CD4-positive, CD25-positive, alpha-beta regulatory T cell (primary cell): ENCODE data around the gene SLC17A9. TPM values are rescaled to one million over a fixed set of nuclear protein-coding genes. Genes with fewer than 3 reads are reported as not detected.
A peak's percentile ranks its signal among the peaks of the same experiment; 100 is the strongest.

ENCODE experiments used
- ATAC-seq, 2 donors: fragments of 150-1000 bp; cut with Tn5 transposase; one replicate each; pipeline ENCODE4 v1.10.0; 2021; ENCODE audit warnings: low read depth in 2 of 2, moderate number of reproducible peaks in 2 of 2, moderate library complexity in 1 of 2
- DNase-seq, 3 donors: peaks; one replicate each; pipeline versions ENCODE4 v3.0.0 to v3.0.0-alpha.2; 2012 to 2022; ENCODE audit warnings: mixed read lengths in 1 of 3
- H3K27ac ChIP-seq: one replicate; pipeline ENCODE4 v1.7.0; 2013; ENCODE audit warnings: mild to moderate bottlenecking, low read length; ENCODE audit not compliant: insufficient read depth, poor library complexity, severe bottlenecking
- H3K27me3 ChIP-seq: one replicate; pipeline ENCODE4 v1.7.0; 2013; ENCODE audit warnings: low read length; ENCODE audit not compliant: control insufficient read depth, insufficient read depth
- H3K36me3 ChIP-seq: one replicate; pipeline ENCODE4 v1.7.0; 2013; ENCODE audit warnings: mild to moderate bottlenecking, low read length, moderate library complexity; ENCODE audit not compliant: control insufficient read depth, insufficient read depth
- H3K4me1 ChIP-seq: 2 replicates; pipeline ENCODE4 v1.7.0; 2013; ENCODE audit warnings: mild to moderate bottlenecking, low read length; ENCODE audit not compliant: insufficient read depth, control insufficient read depth, poor library complexity, severe bottlenecking
- H3K4me3 ChIP-seq: one replicate; pipeline ENCODE4 v1.7.0; 2013; ENCODE audit warnings: low read depth, mild to moderate bottlenecking, low read length, moderate library complexity
- H3K9me3 ChIP-seq, 2 experiments: 1 replicate in 1 of 2; 2 replicates in 1 of 2; pipeline ENCODE4 v1.7.0; 2013; ENCODE audit warnings: low read length in 2 of 2, mild to moderate bottlenecking in 1 of 2, moderate library complexity in 1 of 2; ENCODE audit not compliant: control insufficient read depth in 2 of 2
- H3K27ac Mint-ChIP-seq, 3 donors: one replicate each; pipeline ENCODE4 v1.8.0; 2020 to 2022; ENCODE audit warnings: mild to moderate bottlenecking in 3 of 3, mixed read lengths in 3 of 3, moderate library complexity in 2 of 3
- H3K27me3 Mint-ChIP-seq: one replicate; pipeline ENCODE4 v1.8.0; 2022; ENCODE audit warnings: mild to moderate bottlenecking, mixed read lengths
- H3K36me3 Mint-ChIP-seq: one replicate; pipeline ENCODE4 v1.8.0; 2020; ENCODE audit warnings: mixed read lengths
- H3K4me1 Mint-ChIP-seq, 4 donors: one replicate each; pipeline ENCODE4 v1.8.0; 2020 to 2022; ENCODE audit warnings: mixed read lengths in 4 of 4, mild to moderate bottlenecking in 1 of 4
- H3K4me3 Mint-ChIP-seq, 4 donors: one replicate each; pipeline ENCODE4 v1.8.0; 2020 to 2022; ENCODE audit warnings: mild to moderate bottlenecking in 4 of 4, mixed read lengths in 4 of 4, moderate library complexity in 3 of 4
- H3K9me3 Mint-ChIP-seq, 7 donors: one replicate each; pipeline ENCODE4 v1.8.0; 2020 to 2022; ENCODE audit warnings: mixed read lengths in 7 of 7, mild to moderate bottlenecking in 3 of 7, moderate library complexity in 2 of 7
- polyA plus RNA-seq, 4 donors: library from polyadenylated mRNA; unstranded; fragments of 300-500 nt; fragmentation: Illumina TruSeq; gene quantifications; one replicate each; pipeline ENCODE4 v1.2.3, GENCODE V29; 2021
- total RNA-seq: library from RNA; stranded (reverse); gene quantifications from one replicate; pipeline ENCODE4 v1.2.3, GENCODE V29; 2022

SLC17A9 gene
- total and polyA plus RNA-seq, 5 donors from 2014 or later: 0.06 to 4.1 (median 0.33) TPM; not detected in 1

GRCh38 chr20:62978561-62978943 is 26.0 kb downstream of the SLC17A9 start:
- DNase-seq (no peak), ATAC-seq (no peak)
- Mint-ChIP-seq H3K9me3 (no peaks in the 10 kb centered on the region), H3K4me3 (peak overlapping the region in 1 of 4 donors; percentile 92), H3K4me1 (peaks cover 5 to 40% (median 23%) of the 10 kb centered on the region in 4 donors), H3K27ac (peak overlapping the region in 2 of 3 donors; percentile 85 to 87), H3K27me3 (peaks cover 66% of the 10 kb centered on the region), H3K36me3 (no peaks in the 10 kb centered on the region)
- Histone ChIP-seq H3K9me3 (no peaks in the 10 kb centered on the region), H3K27ac (no peak overlapping the region), H3K4me1 (peaks cover 44% of the 10 kb centered on the region), H3K36me3 (no peaks in the 10 kb centered on the region), H3K4me3 (no peak overlapping the region), H3K27me3 (peaks cover 21% of the 10 kb centered on the region)

- no peaks in the 10 kb centered on the region for H3K9me3 ChIP-seq
- Mint-ChIP-seq H3K9me3 (no peaks in the 10 kb centered on the region), H3K4me3 (peak overlapping the region in 2 of 4 donors; percentile 52 to 53), H3K4me1 (peaks cover 5 to 37% (median 21%) of the 10 kb centered on the region in 4 donors), H3K27me3 (peaks cover 68% of the 10 kb centered on the region), H3K36me3 (no peaks in the 10 kb centered on the region), H3K27ac (no peak overlapping the region)
- peaks cover 21% of the 10 kb centered on the region for H3K27me3 ChIP-seq
- no peak overlapping the region for H3K4me3 ChIP-seq
- ATAC-seq (no peak), DNase-seq (no peak)
- peaks cover 44% of the 10 kb centered on the region for H3K4me1 ChIP-seq
- no peaks in the 10 kb centered on the region for H3K36me3 ChIP-seq
- no peak overlapping the region for H3K27ac ChIP-seq
Observed at GRCh38 chr20:62979310-62979709, 26.8 kb downstream of the SLC17A9 start.

GRCh38 chr20:62979876-62980373 is 27.4 kb downstream of the SLC17A9 start:
- peaks cover 5 to 37% (median 20%) of the 10 kb centered on the region in 4 donors for H3K4me1 Mint-ChIP-seq
- Histone ChIP-seq H3K36me3 (no peaks in the 10 kb centered on the region), H3K9me3 (no peaks in the 10 kb centered on the region), H3K4me3 (no peak overlapping the region), H3K4me1 (peaks cover 44% of the 10 kb centered on the region), H3K27ac (no peak overlapping the region), H3K27me3 (peaks cover 17% of the 10 kb centered on the region)
- H3K27me3 Mint-ChIP-seq: peaks cover 66% of the 10 kb centered on the region
- H3K27ac Mint-ChIP-seq: no peak overlapping the region
- DNase-seq (no peak), ATAC-seq (no peak)
- peak overlapping the region in 1 of 4 donors; percentile 53 for H3K4me3 Mint-ChIP-seq
- H3K9me3 Mint-ChIP-seq: no peaks in the 10 kb centered on the region
- H3K36me3 Mint-ChIP-seq: no peaks in the 10 kb centered on the region

- Mint-ChIP-seq H3K4me1 (peaks cover 5 to 37% (median 20%) of the 10 kb centered on the region in 4 donors), H3K36me3 (no peaks in the 10 kb centered on the region), H3K4me3 (no peak overlapping the region), H3K9me3 (no peaks in the 10 kb centered on the region), H3K27ac (no peak overlapping the region), H3K27me3 (peaks cover 65% of the 10 kb centered on the region)
- ATAC-seq (no peak), DNase-seq (no peak)
- Histone ChIP-seq H3K27ac (no peak overlapping the region), H3K36me3 (no peaks in the 10 kb centered on the region), H3K4me3 (no peak overlapping the region), H3K27me3 (peaks cover 19% of the 10 kb centered on the region), H3K9me3 (no peaks in the 10 kb centered on the region), H3K4me1 (peaks cover 44% of the 10 kb centered on the region)
Observed at GRCh38 chr20:62980380-62980960, 28.0 kb downstream of the SLC17A9 start.

GRCh38 chr20:62980970-62981369 is 28.5 kb downstream of the SLC17A9 start:
- DNase-seq: peak; percentile 26 to 58 (median 32)
- no peaks in the 10 kb centered on the region for H3K36me3 Mint-ChIP-seq
- H3K27me3 ChIP-seq: peaks cover 19% of the 10 kb centered on the region
- H3K9me3 Mint-ChIP-seq: no peaks in the 10 kb centered on the region
- peaks cover 44% of the 10 kb centered on the region for H3K4me1 ChIP-seq
- no peak for ATAC-seq
- no peak overlapping the region for H3K4me3 ChIP-seq
- H3K27ac ChIP-seq: no peak overlapping the region
- H3K4me1 Mint-ChIP-seq: peaks cover 5 to 37% (median 20%) of the 10 kb centered on the region in 4 donors
- H3K9me3 ChIP-seq: no peaks in the 10 kb centered on the region
- peak overlapping the region in 1 of 4 donors; percentile 35 for H3K4me3 Mint-ChIP-seq
- no peak overlapping the region for H3K27ac Mint-ChIP-seq
- H3K36me3 ChIP-seq: no peaks in the 10 kb centered on the region
- peaks cover 65% of the 10 kb centered on the region for H3K27me3 Mint-ChIP-seq

- H3K27ac Mint-ChIP-seq: no peak overlapping the region
- no peak overlapping the region for H3K4me3 ChIP-seq
- H3K27me3 Mint-ChIP-seq: peaks cover 62% of the 10 kb centered on the region
- H3K4me1 ChIP-seq: peaks cover 38% of the 10 kb centered on the region
- no peak overlapping the region for H3K27ac ChIP-seq
- H3K36me3 ChIP-seq: no peaks in the 10 kb centered on the region
- DNase-seq (no peak), ATAC-seq (no peak)
- H3K27me3 ChIP-seq: peaks cover 19% of the 10 kb centered on the region
- no peaks in the 10 kb centered on the region for H3K36me3 Mint-ChIP-seq
- no peaks in the 10 kb centered on the region for H3K9me3 Mint-ChIP-seq
- peaks cover 5 to 29% (median 15%) of the 10 kb centered on the region in 4 donors for H3K4me1 Mint-ChIP-seq
- no peaks in the 10 kb centered on the region for H3K9me3 ChIP-seq
- H3K4me3 Mint-ChIP-seq: no peak overlapping the region
Observed at GRCh38 chr20:62982124-62983075, 29.9 kb downstream of the SLC17A9 start.

- H3K36me3 Mint-ChIP-seq: no peaks in the 10 kb centered on the region
- DNase-seq (no peak), ATAC-seq (no peak)
- H3K27me3 ChIP-seq: peaks cover 18% of the 10 kb centered on the region
- no peak overlapping the region for H3K4me3 Mint-ChIP-seq
- H3K27ac Mint-ChIP-seq: no peak overlapping the region
- peaks cover 53% of the 10 kb centered on the region for H3K27me3 Mint-ChIP-seq
- no peaks in the 10 kb centered on the region for H3K36me3 ChIP-seq
- H3K4me1 Mint-ChIP-seq: peaks cover 0 to 21% (median 9%) of the 10 kb centered on the region in 4 donors
- peaks cover 29% of the 10 kb centered on the region for H3K4me1 ChIP-seq
- H3K27ac ChIP-seq: no peak overlapping the region
- no peaks in the 10 kb centered on the region for H3K9me3 ChIP-seq
- H3K4me3 ChIP-seq: no peak overlapping the region
- H3K9me3 Mint-ChIP-seq: no peaks in the 10 kb centered on the region
Observed at GRCh38 chr20:62983210-62983609, 30.7 kb downstream of the SLC17A9 start.
